Lower lobe of right lung (tissue), 2 donors: ENCODE data around the gene SLC66A2. TPM values are rescaled to one million over a fixed set of nuclear protein-coding genes. Genes with fewer than 3 reads are reported as not detected.

ENCODE experiments used
- ATAC-seq, 2 donors: fragments of 200-7000 bp; cut with Tn5 transposase; one replicate each; pipeline ENCODE4 v1.9.1; 2020 to 2022; ENCODE audit warnings: mild to moderate bottlenecking in 2 of 2, moderate library complexity in 2 of 2
- DNase-seq: peaks from one replicate; pipeline ENCODE4 v3.0.0-alpha.2; 2020
- H3K27ac ChIP-seq: fragments of 200-600 bp; one replicate; pipeline ENCODE4 v1.8.0; 2022
- H3K27me3 ChIP-seq: fragments of 200-600 bp; one replicate; pipeline ENCODE4 v1.8.0; 2022; ENCODE audit warnings: low read depth
- H3K36me3 ChIP-seq: fragments of 200-600 bp; one replicate; pipeline ENCODE4 v1.8.0; 2022; ENCODE audit warnings: mild to moderate bottlenecking
- H3K4me1 ChIP-seq: fragments of 200-600 bp; one replicate; pipeline ENCODE4 v1.8.0; 2022
- H3K4me3 ChIP-seq: fragments of 200-600 bp; one replicate; pipeline ENCODE4 v1.8.0; 2022; ENCODE audit warnings: mild to moderate bottlenecking
- H3K9me3 ChIP-seq: fragments of 200-600 bp; one replicate; pipeline ENCODE4 v1.8.0; 2022
- intact Hi-C: fragments of 100-400 bp; cut with DNase I; formaldehyde crosslinking; loops from one replicate; pipeline ENCODE4 v1.11.0; 2022
- total RNA-seq: library from RNA; stranded (reverse); fragmentation: NEBNext Ultra II Directional; extraction: Animal tissue kit (Norgen Biotek cat#: 25700); gene quantifications from one replicate; pipeline ENCODE4 v1.2.1, GENCODE V29; 2021
- TF ChIP-seq, protein P1 (sequence below): fragments of 200-600 bp; IDR thresholded peaks from one replicate; pipeline ENCODE4 v1.8.0; 2022; ENCODE audit warnings: antibody characterized with exemption, mild to moderate bottlenecking
- donor health status: DM: no; HTN: yes; CAD: no; lungs with severe emphysema.

Gene SLC66A2
- total RNA-seq, 1 donor from 2014 or later = 54.2 TPM

DNA sequence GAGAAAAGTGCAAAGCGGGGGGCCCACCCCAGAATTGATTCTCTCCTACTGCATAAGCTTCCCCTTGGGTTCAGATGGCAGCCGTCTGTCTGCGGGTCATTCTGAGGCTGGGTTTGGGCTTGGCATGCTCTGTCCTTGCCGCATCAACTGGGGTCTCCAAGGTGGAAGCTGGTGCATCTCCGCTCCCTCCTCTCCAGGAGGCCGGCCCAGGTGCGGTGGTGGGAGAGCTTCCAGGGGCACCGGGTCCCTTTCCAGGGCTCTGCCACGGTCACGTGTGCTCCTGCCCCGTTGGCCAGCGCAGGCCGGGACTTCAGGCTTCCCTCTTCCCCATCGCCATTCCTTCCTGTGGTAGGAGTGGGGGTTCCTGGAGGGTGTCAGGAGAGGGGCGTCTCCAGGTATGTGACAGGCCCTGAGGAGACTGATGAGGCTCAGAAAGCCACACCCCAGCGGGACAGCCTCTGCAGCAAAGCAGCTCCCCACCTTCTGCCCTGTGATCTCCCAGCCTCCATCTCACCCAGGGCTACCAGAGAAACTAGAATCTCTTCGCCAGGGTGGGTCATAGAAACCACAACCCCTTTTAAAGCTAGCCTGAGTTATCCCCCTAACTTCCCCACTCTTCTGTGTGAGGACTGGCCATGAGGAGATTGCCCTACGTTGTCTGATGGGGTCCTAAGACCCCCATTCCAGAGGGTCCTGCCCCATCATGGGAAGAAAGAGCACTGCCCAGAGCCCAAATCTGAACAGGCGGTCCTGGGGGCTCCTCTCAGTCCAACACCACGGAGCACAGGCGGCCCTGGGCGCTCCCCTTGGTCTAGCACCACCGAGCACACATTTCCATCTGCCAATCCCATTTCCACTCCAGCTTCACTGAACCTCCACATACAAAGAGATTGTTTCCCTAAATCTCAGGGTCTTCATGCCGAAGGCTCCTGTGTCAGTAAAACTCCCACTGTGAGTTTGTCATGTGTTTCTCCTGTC is 76.6 kb downstream of the SLC66A2 start:
- no peak for ATAC-seq
- Histone ChIP-seq H3K4me3 (no peak overlapping the region), H3K4me1 (no peaks in the 10 kb centered on the region), H3K27me3 (peaks cover 12% of the 10 kb centered on the region), H3K27ac (no peak overlapping the region), H3K9me3 (no peaks in the 10 kb centered on the region), H3K36me3 (no peaks in the 10 kb centered on the region)
- TF ChIP-seq, protein P1, sequence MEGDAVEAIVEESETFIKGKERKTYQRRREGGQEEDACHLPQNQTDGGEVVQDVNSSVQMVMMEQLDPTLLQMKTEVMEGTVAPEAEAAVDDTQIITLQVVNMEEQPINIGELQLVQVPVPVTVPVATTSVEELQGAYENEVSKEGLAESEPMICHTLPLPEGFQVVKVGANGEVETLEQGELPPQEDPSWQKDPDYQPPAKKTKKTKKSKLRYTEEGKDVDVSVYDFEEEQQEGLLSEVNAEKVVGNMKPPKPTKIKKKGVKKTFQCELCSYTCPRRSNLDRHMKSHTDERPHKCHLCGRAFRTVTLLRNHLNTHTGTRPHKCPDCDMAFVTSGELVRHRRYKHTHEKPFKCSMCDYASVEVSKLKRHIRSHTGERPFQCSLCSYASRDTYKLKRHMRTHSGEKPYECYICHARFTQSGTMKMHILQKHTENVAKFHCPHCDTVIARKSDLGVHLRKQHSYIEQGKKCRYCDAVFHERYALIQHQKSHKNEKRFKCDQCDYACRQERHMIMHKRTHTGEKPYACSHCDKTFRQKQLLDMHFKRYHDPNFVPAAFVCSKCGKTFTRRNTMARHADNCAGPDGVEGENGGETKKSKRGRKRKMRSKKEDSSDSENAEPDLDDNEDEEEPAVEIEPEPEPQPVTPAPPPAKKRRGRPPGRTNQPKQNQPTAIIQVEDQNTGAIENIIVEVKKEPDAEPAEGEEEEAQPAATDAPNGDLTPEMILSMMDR = no peak
- intact Hi-C loops = no loop called here
- DNase-seq = no peak

DNA sequence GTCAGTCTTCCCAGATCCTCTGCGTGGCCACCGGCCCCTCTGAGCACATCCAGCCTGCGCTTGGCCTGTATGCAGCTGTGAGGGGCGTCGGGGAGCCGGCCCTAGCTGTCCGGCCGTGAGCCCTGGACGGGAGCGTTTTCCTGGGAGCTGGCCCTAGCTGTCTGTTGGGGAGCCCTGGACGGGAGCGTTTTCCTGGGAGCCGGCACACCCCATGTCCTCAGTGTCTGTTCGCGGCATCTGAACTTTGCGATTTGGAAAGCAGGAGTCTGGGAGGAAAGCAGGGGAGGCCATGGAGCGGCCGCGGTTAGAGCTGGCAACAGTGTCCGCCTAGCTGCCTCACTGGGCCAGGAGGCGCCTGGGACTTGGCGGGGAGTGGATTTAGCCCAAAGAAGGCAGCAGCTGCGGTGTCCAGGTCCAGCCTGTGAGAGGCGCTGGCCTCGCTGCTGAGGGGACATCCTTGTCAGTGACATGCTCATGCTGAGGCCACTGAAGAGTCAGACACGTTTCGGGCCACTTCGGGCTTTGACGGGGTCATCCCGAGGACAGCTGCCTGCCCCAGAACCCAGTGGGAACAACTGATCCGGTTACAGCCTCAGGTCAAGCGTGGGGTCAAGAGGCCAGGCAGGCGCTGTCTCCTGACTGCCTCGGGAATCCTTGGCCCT is 77.9 kb downstream of the SLC66A2 start:
- peaks cover 12% of the 10 kb centered on the region for H3K27me3 ChIP-seq
- DNase-seq (no peak), ATAC-seq (no peak)
- intact Hi-C loops = no loop called here
- H3K4me3 ChIP-seq = no peak overlapping the region
- no peaks in the 10 kb centered on the region for H3K9me3 ChIP-seq
- no peak overlapping the region for H3K27ac ChIP-seq
- H3K36me3 ChIP-seq = no peaks in the 10 kb centered on the region
- TF ChIP-seq, protein P1 = no peak
- no peaks in the 10 kb centered on the region for H3K4me1 ChIP-seq

DNA sequence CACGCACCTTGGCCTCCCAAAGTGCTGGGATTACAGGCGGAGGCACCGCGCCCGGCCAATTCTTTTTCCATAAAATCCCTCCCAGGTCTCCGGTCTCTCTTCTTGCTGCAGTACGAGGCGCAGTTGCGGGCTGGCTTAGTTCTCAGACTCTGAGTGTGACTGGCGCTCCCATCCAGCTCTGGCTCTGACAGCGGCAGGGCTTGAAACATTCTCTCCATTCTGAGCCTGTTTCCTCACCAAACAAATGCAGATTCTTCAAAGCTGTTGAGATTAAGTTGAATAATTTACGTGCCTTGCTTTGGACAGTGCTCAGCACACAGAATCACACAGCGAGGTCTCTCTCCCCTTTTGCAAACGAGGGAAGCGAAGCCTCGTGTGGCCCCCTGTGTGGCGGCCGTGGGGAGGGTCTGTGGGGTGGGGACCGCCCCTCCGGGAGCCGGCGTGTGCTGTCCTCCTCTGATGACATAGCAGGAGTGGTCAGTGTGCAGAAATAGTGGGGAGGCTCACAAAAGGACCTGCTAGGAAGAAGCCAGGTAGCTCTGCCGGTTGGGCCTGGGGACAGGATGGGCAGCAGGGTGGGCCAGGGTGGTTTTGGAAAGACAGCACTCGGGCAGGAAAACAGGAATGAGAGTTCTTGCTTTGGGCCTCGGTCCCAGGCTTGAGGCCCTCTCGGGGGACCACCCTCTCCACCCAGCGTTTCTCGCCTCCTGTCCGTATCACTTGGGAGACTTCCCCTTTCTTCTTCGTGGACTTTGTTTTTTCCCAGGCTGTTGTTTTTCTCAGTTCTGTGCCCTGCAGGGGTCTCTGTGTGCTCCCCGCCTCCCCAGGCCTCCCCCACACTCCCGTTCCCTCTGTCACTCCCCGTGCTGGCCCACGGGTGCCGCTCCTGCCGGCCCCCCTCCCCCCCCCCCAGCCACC is 78.7 kb downstream of the SLC66A2 start:
- no peaks in the 10 kb centered on the region for H3K9me3 ChIP-seq
- DNase-seq (no peak), ATAC-seq (peak in 1 of 2 donors; percentile 45)
- TF ChIP-seq, protein P1 = no peak
- intact Hi-C loops = no loop called here
- no peak overlapping the region for H3K27ac ChIP-seq
- no peak overlapping the region for H3K4me3 ChIP-seq
- no peaks in the 10 kb centered on the region for H3K4me1 ChIP-seq
- peaks cover 12% of the 10 kb centered on the region for H3K27me3 ChIP-seq
- H3K36me3 ChIP-seq = no peaks in the 10 kb centered on the region

DNA sequence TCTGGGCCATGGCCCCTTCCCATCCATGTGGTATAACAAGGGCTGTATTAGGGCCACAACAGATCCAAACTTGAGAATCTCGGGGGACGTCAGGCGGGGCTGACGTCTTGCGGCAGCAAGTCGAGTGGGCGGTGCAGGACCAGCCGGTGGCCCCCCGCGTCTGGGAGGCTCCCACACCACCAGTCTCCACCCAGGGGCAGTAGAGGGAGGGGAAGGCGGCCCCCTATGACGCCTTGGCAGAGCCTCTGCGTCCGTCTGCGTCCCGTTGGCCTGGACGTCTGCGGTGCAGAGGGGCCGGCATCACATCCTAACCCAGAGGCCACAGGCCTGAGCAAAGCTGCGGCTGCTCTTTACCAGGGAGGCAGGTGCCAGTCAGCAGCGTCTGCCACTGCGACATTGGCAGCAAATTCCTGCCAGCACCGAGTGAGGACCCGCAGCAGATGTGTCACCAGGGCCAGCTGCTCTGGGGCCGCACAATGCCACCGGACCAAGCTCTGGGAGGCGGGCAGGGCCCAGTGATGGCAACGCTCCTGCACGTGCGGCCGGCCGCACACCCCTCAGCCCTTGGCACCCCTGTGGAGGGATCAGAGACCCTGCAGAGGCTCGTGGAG is 79.9 kb downstream of the SLC66A2 start:
- ATAC-seq (no peak), DNase-seq (no peak)
- TF ChIP-seq, protein P1 = no peak
- Histone ChIP-seq H3K27ac (no peak overlapping the region), H3K9me3 (no peaks in the 10 kb centered on the region), H3K4me3 (no peak overlapping the region), H3K27me3 (peaks cover 12% of the 10 kb centered on the region), H3K36me3 (no peaks in the 10 kb centered on the region), H3K4me1 (no peaks in the 10 kb centered on the region)
- intact Hi-C loops = no loop called here

DNA sequence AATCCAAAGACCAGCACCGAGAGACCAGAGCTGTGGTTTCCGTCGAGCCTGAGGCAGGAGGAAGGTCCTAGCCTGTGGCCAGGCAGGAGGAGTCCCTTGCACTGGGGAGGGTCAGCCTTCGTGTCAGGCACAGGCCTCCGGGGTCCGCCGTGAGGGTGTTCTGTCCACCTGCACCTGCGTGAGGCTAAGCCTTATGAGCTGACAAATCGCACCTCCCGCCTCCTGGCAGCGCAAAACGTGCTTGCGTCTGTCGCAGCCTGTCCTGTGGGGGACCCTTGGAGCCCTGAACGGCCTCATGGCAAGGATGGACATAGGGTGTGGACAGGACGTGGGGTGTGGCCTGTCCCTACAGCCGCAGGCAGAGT is 80.4 kb downstream of the SLC66A2 start:
- TF ChIP-seq, protein P1 = no peak
- DNase-seq = no peak
- Histone ChIP-seq H3K27me3 (peaks cover 12% of the 10 kb centered on the region), H3K36me3 (no peaks in the 10 kb centered on the region), H3K4me3 (no peak overlapping the region), H3K4me1 (no peaks in the 10 kb centered on the region), H3K9me3 (no peaks in the 10 kb centered on the region), H3K27ac (no peak overlapping the region)
- intact Hi-C loops = no loop called here
- no peak for ATAC-seq
